Muscle of leg (tissue), 11 donors: ENCODE data around the gene KLHDC2. TPM values are rescaled to one million over a fixed set of nuclear protein-coding genes. Genes with fewer than 3 reads are reported as not detected.
"Not testable (repeated sequence)": the region's sequence is repeated elsewhere in the genome, so short reads cannot be mapped to it uniquely, and the experiment has no call there.

Experiments
- DNase-seq: peaks from one replicate; pipeline ENCODE4 v3.0.0; 2013
- H3K27ac ChIP-seq: one replicate; pipeline ENCODE4 v1.5.1; 2013; ENCODE audit warnings: mild to moderate bottlenecking, low read length, control low read depth
- H3K27me3 ChIP-seq: one replicate; pipeline ENCODE4 v1.6.1; 2013; ENCODE audit warnings: low read length; ENCODE audit not compliant: control insufficient read depth, insufficient read depth
- H3K36me3 ChIP-seq: one replicate; pipeline ENCODE4 v1.6.1; 2013; ENCODE audit warnings: low read length; ENCODE audit not compliant: control insufficient read depth, insufficient read depth
- H3K4me1 ChIP-seq: one replicate; pipeline ENCODE4 v1.6.1; 2013; ENCODE audit warnings: low read length; ENCODE audit not compliant: control insufficient read depth, insufficient read depth
- H3K4me3 ChIP-seq: one replicate; pipeline ENCODE4 v1.5.1; 2013; ENCODE audit warnings: low read length, control low read depth
- H3K9me3 ChIP-seq: replicated peaks from 2 replicates; pipeline ENCODE4 v1.6.1; 2013; ENCODE audit warnings: low read depth, low read length; ENCODE audit not compliant: control insufficient read depth
- WGBS: methylation state at CpG from one replicate; pipeline ENCODE4 v1.1.5; 2013; ENCODE audit warnings: missing lambda C conversion rate; ENCODE audit not compliant: insufficient coverage; 5-methylcytosine and 5-hydroxymethylcytosine counted together
- polyA plus RNA-seq, 8 donors: library from polyadenylated mRNA; unstranded; fragments of 120-200 nt; gene quantifications; one replicate each; pipeline versions ENCODE4 v1.2.1 to v1.2.3, GENCODE V29; 2013; ENCODE audit warnings: inconsistent platforms in 1 of 8, low replicate concordance in 1 of 8; ENCODE audit not compliant: insufficient read length in 8 of 8, insufficient read depth in 1 of 8
- total RNA-seq: library from RNA; stranded (reverse); fragments of 120-200 nt; gene quantifications from one replicate; pipeline ENCODE4 v1.2.4, GENCODE V29; 2013

The KLHDC2 gene
- total and polyA plus RNA-seq, 9 donors: 64.2 to 88.7 (median 71.1) TPM

GRCh38 chr14:49774106-49774505 is 6.2 kb downstream of the KLHDC2 start:
- no peak overlapping the region for H3K27ac ChIP-seq
- H3K27me3 ChIP-seq: no peaks in the 10 kb centered on the region
- no peak for DNase-seq
- H3K36me3 ChIP-seq: peaks cover 39% of the 10 kb centered on the region
- no peaks in the 10 kb centered on the region for H3K9me3 ChIP-seq
- WGBS: no CpG with 5 or more reads among the region's 1 CpG
- peaks cover 17% of the 10 kb centered on the region for H3K4me1 ChIP-seq
- H3K4me3 ChIP-seq: no peak overlapping the region

- Histone ChIP-seq H3K27me3 (no peaks in the 10 kb centered on the region), H3K27ac (no peak overlapping the region), H3K4me3 (no peak overlapping the region), H3K9me3 (no peaks in the 10 kb centered on the region), H3K4me1 (no peaks in the 10 kb centered on the region), H3K36me3 (peaks cover 56% of the 10 kb centered on the region)
- no CpG with 5 or more reads among the region's 2 CpGs for WGBS
- no peak for DNase-seq
These were observed 10.5 kb downstream of the KLHDC2 start for GRCh38 chr14:49778421-49778820.

- not testable (repeated sequence) for H3K4me3 ChIP-seq, H3K27me3 ChIP-seq, H3K27ac ChIP-seq, H3K4me1 ChIP-seq, DNase-seq, H3K9me3 ChIP-seq
- WGBS: 93% methylated on average over 6 of the region's 7 CpGs
- H3K36me3 ChIP-seq: peaks cover 48% of the 10 kb centered on the region
These were observed 13.1 kb downstream of the KLHDC2 start for GRCh38 chr14:49781040-49781439.

- no peaks in the 10 kb centered on the region for H3K9me3 ChIP-seq
- no peak overlapping the region for H3K27ac ChIP-seq
- H3K27me3 ChIP-seq: no peaks in the 10 kb centered on the region
- H3K4me1 ChIP-seq: no peaks in the 10 kb centered on the region
- no peak overlapping the region for H3K4me3 ChIP-seq
- DNase-seq: no peak
- no CpG with 5 or more reads among the region's 3 CpGs for WGBS
- H3K36me3 ChIP-seq: peaks cover 44% of the 10 kb centered on the region
These were observed 15.6 kb downstream of the KLHDC2 start for GRCh38 chr14:49783394-49784014.

- H3K27ac ChIP-seq: no peak overlapping the region
- no peaks in the 10 kb centered on the region for H3K4me1 ChIP-seq
- WGBS: no CpG with 5 or more reads among the region's 2 CpGs
- DNase-seq: no peak
- H3K36me3 ChIP-seq: peaks cover 40% of the 10 kb centered on the region
- no peak overlapping the region for H3K4me3 ChIP-seq
- no peaks in the 10 kb centered on the region for H3K9me3 ChIP-seq
- H3K27me3 ChIP-seq: no peaks in the 10 kb centered on the region
These were observed 18.4 kb downstream of the KLHDC2 start for GRCh38 chr14:49786315-49786714.

- Histone ChIP-seq H3K9me3 (no peaks in the 10 kb centered on the region), H3K4me1 (no peaks in the 10 kb centered on the region), H3K27ac (no peak overlapping the region), H3K27me3 (no peaks in the 10 kb centered on the region), H3K36me3 (peaks cover 31% of the 10 kb centered on the region), H3K4me3 (no peak overlapping the region)
- no CpG with 5 or more reads among the region's 1 CpG for WGBS
- DNase-seq: no peak
These were observed 24.7 kb downstream of the KLHDC2 start for GRCh38 chr14:49792618-49793017.

GRCh38 chr14:49796025-49796424 is 28.1 kb downstream of the KLHDC2 start:
- peaks cover 38% of the 10 kb centered on the region for H3K36me3 ChIP-seq
- no peaks in the 10 kb centered on the region for H3K27me3 ChIP-seq
- H3K4me3 ChIP-seq: no peak overlapping the region
- WGBS: no CpG with 5 or more reads among the region's 2 CpGs
- H3K27ac ChIP-seq: no peak overlapping the region
- H3K9me3 ChIP-seq: no peaks in the 10 kb centered on the region
- H3K4me1 ChIP-seq: no peaks in the 10 kb centered on the region
- no peak for DNase-seq

GRCh38 chr14:49808780-49809179 is 40.8 kb downstream of the KLHDC2 start:
- Histone ChIP-seq H3K4me1 (no peaks in the 10 kb centered on the region), H3K36me3 (peaks cover 33% of the 10 kb centered on the region), H3K27me3 (no peaks in the 10 kb centered on the region), H3K4me3 (no peak overlapping the region), H3K27ac (no peak overlapping the region), H3K9me3 (peaks cover 5% of the 10 kb centered on the region)
- no CpG with 5 or more reads among the region's 1 CpG for WGBS
- no peak for DNase-seq

GRCh38 chr14:49816118-49816517 is 48.2 kb downstream of the KLHDC2 start:
- Histone ChIP-seq H3K9me3 (peaks cover 12% of the 10 kb centered on the region), H3K36me3 (peaks cover 47% of the 10 kb centered on the region)
- DNase-seq, H3K27me3 ChIP-seq, H3K4me1 ChIP-seq, H3K4me3 ChIP-seq, H3K27ac ChIP-seq: not testable (repeated sequence)
- 100% methylated on average over 1 of the region's 2 CpGs for WGBS

- WGBS: no CpG with 5 or more reads among the region's 3 CpGs
- Histone ChIP-seq H3K4me1 (no peaks in the 10 kb centered on the region), H3K27ac (no peak overlapping the region), H3K36me3 (peaks cover 47% of the 10 kb centered on the region), H3K4me3 (no peak overlapping the region), H3K9me3 (peaks cover 12% of the 10 kb centered on the region), H3K27me3 (no peaks in the 10 kb centered on the region)
- no peak for DNase-seq
These were observed 48.9 kb downstream of the KLHDC2 start for GRCh38 chr14:49816844-49817243.

- Histone ChIP-seq H3K4me3 (no peak overlapping the region), H3K4me1 (no peaks in the 10 kb centered on the region), H3K27me3 (no peaks in the 10 kb centered on the region), H3K27ac (no peak overlapping the region), H3K36me3 (peaks cover 52% of the 10 kb centered on the region), H3K9me3 (peaks cover 8% of the 10 kb centered on the region)
- WGBS: 97% methylated on average over 11 of the region's 12 CpGs
- DNase-seq: no peak
These were observed 52.2 kb downstream of the KLHDC2 start for GRCh38 chr14:49820176-49820575.
